NOMO-1 treated with dmso at 0.1 percent for 144 hours (cell line): ENCODE data around the gene SLC38A5.

Experiments
- DNase-seq: peaks from one replicate; lab custom pipeline; 2025; ENCODE audit not compliant: unreplicated experiment; lab: John Stamatoyannopoulos, UW

SLC38A5 gene

DNA sequence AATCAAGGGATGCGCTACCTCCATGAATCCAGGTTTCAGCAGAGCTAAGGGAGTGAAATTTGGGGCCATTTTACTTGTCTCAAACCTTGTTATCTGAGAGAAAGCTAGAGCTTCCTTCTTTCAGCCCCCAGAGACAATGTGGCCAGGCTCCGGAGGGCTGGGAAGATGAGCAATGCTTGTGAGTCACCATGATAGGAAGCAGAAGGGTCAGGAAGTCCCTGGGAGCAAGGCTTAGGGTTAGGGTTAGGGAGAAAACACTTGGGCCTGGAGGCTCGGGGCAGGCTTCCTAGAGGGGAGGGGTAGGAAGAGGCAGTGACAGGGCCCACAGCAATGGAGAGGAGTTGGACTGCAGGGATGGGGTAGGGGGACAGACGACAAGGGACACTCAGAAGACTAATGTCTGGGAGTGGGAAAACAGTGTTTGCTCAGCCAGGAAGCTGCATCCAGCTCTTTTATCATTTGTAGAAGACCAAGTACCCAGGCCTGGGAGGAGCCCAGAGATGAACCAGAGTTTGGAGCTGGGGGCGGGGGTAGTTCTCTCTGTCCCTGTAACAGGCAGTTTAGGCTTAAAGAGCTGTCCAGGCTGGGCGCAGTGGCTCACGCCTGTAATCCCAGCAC lies 22.3 kb upstream of the SLC38A5 start:
- no peak for DNase-seq

DNA sequence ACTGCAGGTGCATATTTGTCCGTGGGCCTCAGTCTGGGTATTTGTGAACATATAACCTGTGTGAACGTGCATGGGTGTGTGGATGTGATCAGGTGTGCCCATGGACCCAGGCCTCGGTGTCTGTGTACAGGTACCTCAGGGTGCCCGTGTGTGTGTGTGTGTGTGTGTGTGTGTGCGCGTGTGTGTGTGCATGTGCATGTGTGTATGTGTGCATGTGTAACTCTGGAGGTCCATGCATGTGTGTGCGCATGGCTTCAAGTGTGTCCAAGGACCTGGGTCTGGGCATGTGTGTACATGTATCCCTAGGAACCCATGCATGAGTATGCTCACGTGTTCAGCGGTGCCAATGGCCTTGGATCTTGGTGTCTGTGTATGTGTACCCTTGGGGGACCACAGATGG lies 21.7 kb upstream of the SLC38A5 start:
- DNase-seq, result no peak

DNA sequence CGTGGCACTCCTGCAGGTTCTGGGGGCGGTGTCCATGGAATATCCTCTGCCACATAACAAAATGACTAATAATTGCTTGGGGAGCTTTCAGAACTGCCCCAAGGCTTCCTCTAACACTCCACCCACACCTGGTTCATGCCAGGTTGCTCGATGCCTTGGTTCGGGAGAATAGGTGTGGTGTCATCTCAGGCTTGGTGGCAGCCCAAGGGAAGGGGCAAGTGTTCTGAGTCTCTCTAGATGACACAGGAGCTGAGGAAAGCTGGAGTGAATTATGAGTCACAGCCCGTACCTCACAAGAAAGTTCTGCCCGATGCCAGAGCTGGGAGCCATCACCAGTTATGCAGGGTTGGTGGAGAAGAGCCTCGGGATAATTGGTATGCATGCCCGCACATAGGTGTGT lies 20.6 kb upstream of the SLC38A5 start:
- no peak for DNase-seq

DNA sequence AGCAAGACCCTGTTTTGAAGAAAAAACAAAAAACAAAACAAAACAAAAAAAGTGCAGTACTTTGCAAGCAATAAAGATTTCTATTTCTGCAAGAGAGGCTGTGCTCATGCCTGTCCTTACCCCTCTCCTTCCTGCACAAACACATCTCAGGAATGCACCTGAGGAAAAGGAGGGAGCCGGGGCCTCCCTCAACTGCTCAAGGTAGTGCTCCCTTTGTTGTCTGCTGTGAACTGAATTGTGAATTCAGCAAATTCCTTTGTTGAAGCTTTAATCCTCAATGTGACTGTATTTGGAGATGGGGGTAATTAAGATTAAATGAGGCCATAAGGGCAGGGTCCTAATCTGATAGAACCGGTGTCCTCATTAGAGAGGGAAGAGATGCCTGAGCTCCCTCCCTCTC lies 19.8 kb upstream of the SLC38A5 start:
- no peak for DNase-seq

DNA sequence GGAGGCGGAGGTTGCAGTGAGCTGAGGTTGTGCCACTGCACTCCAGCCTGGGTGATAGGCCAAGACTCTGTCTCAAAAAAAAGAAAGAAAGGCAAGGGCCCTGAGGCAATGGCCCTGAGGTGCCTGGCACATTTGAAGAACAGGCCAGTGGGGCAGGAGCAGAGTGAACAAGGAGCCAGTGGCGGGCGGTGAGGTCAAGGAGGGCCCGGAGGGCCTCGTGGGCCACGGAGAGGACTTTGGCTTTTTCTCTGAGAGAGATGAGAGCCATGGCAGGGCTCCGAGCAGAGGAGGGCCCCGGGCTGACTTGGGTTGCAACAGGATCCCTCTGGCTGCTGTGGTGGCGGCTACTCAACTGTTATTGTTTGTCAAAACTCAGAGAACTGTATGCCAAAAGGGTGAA lies 19.2 kb upstream of the SLC38A5 start:
- DNase-seq, result no peak

DNA sequence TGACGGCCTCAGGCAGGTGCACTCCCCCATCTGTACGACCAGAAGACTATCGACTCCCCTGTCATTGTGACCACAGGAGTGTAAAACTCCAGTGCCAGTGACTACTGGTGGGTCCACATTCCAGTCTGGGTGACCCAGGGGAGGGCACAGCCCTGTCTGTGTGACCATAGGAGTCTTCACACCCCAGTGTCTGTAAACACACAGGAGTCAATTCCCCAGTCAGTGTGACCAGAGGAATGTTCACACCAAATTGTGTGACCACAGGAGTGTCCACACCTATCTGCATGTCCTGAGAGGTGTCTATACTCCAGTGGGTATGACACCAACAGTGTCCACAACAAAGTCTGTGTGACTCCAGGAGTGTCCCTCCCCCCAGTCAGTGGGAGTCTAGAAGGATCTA lies 18.0 kb upstream of the SLC38A5 start:
- DNase-seq, result no peak

DNA sequence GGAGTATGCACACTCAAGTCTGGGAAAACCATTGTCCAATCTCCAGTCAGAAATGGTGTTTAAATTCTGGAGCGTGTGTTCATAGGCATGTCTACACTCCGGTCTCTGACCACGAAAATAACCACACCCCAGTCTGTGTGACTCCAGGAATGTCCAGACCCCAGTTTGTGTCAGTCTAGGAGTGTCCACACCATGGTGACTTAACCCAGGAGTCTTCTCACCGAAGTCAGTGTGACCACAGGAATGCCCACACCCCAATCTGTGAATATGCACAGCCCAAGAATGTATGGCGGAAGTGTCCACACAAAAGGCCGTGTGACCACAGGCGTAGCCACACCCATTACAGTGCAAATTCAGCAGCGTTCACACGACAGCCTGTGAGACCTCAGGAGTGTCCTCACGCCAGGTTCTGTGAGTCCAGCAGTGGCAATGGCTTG lies 17.3 kb upstream of the SLC38A5 start:
- DNase-seq, result no peak

DNA sequence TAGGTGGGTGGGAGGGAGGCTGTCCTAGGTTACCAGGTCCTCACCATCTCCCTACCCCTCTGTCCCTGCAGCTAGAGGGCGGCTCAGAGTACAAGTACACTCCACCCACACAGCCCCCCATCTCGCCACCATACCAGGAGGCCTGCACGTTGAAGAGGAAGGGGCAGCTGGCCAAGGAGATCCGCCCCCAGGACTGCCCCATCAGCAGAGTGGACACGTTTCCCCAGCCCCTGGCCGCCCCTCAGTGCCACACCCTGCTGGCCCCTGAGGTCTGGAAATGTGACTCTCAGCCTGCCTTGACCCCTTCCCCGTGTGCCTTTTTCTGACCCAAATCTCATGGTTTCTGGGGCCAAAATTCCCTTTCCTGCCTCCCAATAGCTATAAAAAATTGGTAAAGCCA lies 12.5 kb upstream of the SLC38A5 start:
- DNase-seq, result no peak

DNA sequence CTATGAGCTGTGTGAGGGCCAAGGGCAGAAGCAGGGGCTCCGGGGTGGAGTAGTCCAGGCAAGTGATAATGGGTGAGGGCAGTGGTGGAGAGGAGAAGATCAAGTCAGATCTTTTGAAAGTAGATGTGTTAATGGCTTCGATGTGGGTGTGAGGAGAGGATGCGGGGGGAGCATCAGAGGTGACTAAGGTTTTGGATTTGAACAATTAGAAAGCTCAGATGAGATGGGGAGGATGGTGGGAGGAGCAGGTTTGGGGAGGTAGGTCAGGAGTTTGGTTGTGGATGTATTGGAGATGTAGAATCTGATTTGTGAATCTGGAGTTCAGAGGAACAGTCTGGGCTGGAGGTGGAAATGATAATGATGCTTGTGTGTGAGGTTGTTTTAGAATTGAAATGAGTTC lies 10.5 kb upstream of the SLC38A5 start:
- DNase-seq, result no peak

DNA sequence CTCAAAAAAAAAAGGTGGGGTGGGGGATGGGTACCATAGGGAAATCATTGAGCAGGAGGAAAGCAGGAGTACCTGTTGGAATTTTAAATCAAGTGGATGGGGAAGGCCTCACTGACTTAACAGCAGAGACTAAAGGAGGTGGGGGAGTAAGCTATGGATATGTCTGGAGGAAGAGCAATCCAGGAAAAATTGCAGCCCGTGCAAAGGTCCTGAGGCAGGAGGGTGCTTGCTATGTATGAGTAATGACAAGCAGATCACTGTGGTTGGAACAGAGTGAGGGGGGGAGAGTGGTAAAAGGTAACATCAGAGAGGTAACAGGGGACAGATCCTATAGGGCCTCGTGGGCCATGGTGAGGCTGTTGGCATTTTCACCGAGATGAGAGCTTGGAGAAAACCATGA lies 10.1 kb upstream of the SLC38A5 start:
- no peak for DNase-seq

DNA sequence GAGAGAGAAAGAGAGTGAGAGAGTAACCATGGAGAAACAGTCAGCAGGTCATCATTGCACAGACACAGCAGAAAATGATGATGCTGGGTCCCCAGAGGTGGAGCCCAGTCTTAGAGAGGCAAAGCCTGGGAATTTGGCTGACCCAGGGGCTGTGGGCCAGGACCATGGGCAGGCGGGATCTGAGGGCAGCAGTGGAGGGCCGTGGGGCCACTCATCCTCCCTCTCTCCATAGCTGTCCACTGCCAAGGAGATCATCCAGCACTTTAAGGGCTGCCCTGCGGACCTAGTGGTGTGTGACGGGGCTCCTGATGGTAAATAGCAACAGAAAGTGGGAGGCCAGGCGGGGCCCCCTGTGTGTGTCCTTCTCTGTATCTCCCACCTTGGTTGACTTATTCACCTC lies 8.7 kb upstream of the SLC38A5 start:
- no peak for DNase-seq

DNA sequence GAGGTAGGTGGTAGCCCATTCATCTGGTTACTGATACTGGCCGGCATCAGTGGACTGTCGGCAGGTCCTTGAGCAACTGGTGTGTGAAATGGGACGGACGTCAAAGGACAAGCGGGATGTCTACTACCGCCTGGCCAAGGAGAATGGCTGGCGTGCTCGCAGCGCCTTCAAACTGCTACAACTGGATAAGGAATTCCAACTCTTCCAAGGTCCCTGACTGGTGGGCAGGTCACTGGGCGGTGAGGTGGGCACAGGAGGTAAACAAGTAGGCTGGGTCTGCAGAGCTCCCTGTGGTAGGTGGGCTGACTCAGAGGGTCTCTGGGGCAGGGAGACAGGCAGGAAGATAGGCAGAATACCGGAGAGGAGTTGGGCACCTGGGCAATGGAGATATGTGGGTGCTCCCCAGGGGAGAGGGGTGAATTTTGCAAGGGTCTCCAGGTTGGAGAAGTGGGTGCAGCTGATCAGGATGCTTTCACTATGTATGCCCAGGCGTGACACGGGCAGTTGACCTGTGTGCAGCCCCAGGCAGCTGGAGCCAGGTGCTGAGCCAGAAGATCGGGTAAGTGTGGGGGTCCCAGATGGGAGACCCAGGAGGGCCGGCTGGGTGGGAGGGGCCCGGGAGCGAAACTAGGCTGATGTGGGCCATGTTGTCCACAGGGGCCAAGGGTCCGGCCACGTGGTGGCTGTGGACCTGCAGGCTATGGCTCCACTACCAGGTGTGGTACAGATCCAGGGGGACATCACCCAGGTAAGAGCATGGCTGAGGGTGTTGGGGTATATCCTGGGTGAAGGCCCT lies 8.1 kb upstream of the SLC38A5 start:
- no peak for DNase-seq

DNA sequence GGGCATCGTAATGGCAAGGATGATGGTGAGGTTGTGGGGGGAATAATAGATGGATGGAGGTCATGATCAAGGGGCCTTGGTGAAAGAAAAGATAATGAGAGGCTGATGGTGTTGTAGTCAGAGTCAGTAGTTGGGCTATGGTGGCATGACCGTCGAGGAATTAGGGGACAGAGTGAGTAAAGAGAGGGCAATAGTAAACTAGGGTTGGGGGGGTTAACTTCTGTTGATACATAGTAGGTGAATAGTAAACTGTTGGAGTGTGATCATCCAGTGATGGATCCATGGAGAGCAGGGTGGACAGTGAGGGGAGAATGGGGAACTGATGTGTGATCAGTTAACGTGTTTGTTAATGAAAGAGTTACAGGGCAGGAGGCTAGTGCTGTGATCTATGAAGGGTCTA lies 6.9 kb upstream of the SLC38A5 start:
- no peak for DNase-seq

DNA sequence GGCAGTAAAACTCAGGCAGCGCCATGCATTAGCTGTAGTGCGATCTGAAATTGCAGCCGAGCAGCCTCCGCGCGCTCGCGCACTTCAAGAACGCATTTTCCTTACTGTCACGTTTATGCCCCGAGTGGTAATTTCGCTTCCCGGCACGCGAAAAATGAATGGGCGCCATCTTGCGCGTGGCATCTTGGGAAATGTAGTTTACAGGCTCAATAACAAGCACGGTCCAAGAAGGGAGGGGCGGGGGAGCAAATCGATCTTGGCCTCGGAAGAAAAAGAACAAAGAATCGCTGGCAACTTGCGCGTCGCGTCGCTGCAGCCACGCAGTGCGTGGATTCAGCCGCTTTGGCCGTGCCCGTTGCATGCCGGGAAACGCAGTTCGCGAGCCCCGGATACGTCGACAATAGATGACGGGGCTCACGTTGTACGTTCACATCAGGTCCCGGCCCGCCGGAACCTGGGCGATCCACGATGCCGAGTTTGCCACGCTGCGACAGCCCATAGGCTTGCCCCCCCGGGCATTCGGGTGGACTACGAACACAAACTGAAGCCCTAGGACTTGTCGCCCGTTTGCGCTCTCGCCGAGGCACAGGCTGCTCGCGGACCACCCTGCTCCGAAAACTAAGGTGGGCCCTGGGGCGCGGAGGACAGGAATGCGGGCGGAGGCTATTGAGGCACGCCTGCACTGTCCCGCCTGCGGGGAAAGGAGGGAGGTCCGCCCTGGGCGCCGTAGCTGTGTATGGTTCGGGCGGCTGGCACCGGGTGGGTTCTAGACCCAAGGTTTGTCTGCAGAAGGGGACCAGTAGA lies 5.9 kb upstream of the SLC38A5 start, which contains the start of gene FTSJ1:
TSS of gene FTSJ1 (plus strand) at position 426 of the 804 bp plus-strand sequence. CDS start 1,849 bp downstream, outside the sequence.
- peak; percentile 87 for DNase-seq

DNA sequence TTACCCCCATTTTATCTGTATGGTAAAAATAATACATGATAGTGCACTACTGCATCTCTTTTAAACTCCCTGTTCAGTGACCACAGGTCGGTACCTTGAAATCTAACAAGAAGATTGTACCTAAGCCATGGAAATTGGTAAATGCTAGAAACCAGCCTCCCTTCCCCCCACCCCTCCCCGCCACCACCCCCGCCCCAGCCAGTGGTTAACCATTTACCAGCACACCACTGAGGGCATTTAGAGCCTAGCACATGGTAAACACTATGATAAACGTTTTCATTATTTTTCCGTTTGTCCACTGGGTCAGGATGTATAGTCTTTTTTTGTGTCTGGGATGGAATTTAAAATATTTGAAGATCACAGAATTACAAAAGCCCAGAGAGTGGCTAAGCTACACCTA lies 5.2 kb upstream of the SLC38A5 start:
- DNase-seq, result no peak

DNA sequence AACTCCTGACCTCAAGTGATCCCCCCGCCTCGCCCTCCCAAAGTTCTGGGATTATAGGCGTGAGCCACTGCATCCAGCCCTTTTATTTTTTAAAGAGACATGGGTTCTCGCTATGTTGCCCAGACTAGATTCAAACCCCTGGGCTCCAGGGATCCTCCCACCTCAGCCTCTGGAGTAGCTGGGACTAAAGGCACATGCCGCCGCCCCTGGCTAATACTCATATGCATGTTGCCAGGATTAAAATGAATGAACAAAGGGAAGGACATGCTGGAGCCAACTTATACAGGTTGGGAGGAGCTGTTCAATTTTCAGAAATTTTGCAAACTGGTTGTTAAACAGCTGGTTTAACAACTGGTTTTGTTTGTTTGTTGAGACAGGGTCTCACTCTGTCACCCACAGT lies 4.5 kb upstream of the SLC38A5 start:
- no peak for DNase-seq

DNA sequence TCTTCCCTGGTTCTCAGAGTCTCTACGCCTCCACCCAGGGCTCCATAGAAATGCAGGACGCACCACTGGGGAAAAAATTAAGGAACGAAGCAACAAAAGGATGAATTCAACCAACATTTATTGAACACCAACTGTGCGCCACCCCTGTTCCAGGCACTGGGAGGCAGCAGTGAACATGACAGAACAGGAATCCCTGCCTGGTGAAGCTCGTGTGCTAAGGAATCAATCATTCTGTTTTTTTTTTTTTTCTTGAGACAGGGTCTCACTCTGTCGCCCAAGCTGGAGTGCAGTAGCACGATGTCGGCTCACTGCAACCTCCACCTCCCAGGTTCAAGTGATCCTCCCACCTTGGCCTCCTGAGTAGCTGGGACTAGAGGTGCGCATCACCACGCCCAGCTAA lies 4.1 kb upstream of the SLC38A5 start:
- no peak for DNase-seq

DNA sequence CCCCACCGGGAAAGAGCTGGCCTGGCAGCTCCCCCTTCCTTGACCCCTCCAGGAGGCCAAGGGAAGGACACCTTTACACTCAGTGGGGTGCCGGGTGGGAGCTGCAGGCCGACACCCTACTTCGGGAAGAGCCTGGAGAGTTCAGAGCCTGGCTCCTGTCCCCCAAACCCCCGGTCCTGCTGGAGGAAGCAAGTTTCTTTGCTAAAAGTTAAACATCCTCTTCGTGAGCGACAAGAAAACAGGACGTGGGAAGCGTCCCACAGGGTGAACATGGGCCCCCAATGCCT lies 3.6 kb upstream of the SLC38A5 start:
- no peak for DNase-seq

DNA sequence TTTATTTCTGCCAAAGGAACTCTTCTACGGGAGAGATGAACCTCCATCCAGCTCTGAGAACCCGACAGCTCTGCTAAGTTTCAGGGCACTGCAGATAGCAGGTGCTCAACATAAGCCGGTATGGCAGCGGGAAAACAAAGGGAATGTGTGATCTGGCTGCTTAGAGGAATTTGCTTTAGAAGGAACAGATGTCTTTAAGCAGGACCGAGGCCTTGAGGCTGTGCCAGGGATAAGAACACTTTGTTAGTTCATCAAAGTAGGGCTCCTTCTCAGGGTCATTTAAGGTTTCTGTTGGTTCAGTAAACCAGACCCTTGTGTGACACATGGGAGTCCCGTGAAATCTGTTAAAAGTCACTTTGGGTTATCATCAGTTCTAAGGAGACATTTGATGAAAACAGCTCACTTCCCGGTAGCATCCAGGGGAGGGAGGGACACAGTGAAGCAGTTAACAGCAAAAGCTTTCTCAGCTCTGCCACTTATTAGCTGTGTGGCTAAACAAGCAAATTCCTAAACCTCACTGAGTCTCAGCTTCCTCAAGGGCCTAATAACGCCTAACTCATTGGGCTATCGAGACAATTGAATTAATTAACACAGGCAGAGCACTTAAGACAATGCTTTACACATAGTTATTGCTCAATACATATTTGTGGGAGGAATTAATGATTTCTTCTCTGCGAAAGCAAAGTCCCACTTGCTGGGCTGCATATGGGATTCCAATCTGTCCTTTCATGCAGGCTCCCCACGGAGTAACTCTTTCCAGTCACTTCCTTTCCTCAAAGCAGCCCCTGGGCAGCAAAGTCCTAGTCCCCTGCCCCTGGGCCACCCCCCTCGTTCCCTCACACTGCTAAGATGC lies 3.0 kb upstream of the SLC38A5 start:
- no peak for DNase-seq

DNA sequence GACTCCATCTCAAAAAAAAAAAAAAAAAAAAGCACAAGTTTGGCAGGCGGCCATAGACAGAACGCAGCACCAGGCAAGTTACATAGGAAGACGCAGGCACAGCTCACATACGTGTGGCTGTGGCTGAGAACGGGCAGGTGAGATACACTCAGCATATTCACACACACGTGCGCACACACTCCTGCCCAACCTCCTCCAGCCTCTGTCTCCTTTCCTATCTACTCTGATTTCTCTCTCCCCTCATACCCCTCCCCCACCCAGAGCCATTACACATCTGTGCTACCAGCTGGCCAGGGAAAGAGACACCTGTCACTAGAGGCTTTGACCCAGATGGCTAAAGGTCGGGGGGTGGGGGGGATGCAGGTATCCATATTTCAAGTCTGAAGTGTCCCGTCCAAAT lies 2.2 kb upstream of the SLC38A5 start:
- no peak for DNase-seq

DNA sequence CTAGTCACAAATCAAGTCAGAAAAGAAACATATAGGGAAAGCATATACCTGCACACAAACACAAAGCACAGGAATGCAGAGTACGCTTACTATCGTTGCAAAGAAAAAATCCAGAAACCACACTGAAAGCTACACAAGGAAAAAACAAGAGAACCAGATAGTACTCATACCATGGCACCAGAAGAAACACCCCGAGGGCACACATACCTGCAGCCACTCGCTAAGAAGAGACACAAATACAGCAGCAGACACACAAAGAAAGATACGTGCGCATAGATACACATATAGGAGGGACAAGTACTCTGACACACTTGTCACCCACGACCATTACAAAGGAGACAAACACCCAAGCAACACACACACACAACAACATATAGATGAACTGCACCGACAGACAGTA lies 1.4 kb upstream of the SLC38A5 start:
- DNase-seq, result no peak

DNA sequence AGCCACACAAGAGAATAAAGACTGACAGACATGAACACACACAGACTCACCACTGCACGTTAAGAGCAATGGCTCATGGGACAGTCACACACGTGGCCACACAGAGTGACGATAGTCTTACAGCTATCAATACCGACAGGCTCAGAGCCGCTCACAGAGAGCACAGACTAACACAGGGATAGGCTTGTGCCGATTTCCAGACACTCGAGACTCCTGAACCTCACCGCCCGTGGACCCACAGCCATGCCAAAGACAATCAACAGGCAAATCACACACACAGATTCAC lies 716 bp upstream of the SLC38A5 start:
- no peak for DNase-seq
